ENCODE data around the gene ABCA2. TPM values are rescaled to one million over a fixed set of nuclear protein-coding genes. Genes with fewer than 3 reads are reported as not detected.
A peak's percentile ranks its signal among the peaks of the same experiment; 100 is the strongest.
"Not testable (repeated sequence)": the region's sequence is repeated elsewhere in the genome, so short reads cannot be mapped to it uniquely, and the experiment has no call there.

Gene ABCA2
- total RNA-seq, 4 donors from 2014 or later = 3.5 to 14.7 (median 7.6) TPM

DNA sequence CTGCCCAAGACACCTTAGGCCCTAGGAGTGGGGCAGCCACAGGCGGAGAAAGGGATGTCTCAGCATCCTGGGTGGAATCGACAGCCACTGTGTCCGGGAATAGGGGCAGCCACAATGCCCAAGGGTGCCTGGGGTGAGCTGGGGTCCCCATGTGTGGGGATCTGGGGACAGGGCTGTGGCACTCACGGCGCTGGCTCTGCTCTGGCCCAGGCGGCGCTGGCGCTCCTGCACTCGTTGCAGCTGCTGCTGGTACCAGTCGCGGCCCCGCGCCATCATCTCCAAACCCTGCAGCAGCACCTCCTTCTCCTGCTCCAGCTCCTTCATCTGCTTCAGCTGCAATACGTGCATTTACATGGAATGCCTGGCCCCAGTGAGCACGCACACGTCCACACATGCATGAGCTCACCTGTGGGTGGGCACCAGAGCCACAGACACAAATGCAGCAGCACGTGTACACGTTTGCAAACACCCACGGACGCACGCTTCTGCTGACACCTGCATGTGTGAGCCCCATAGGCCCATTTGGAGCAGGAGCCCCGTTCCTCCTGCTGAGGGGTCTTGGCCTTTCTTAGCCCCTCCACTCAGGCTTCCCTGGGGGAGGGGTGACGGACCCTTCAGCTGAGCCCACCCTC, 37.4 kb upstream of the ABCA2 start:
- Histone ChIP-seq H3K9me3 (no peaks in the 10 kb centered on the region), H3K4me1 (peaks cover 15 to 60% (median 21%) of the 10 kb centered on the region in 3 donors), H3K4me3 (no peak overlapping the region), H3K27me3 (peaks cover 0 to 23% (median 0%) of the 10 kb centered on the region in 4 donors), H3K27ac (no peak overlapping the region), H3K36me3 (no peaks in the 10 kb centered on the region)
- TF ChIP-seq, protein P1, sequence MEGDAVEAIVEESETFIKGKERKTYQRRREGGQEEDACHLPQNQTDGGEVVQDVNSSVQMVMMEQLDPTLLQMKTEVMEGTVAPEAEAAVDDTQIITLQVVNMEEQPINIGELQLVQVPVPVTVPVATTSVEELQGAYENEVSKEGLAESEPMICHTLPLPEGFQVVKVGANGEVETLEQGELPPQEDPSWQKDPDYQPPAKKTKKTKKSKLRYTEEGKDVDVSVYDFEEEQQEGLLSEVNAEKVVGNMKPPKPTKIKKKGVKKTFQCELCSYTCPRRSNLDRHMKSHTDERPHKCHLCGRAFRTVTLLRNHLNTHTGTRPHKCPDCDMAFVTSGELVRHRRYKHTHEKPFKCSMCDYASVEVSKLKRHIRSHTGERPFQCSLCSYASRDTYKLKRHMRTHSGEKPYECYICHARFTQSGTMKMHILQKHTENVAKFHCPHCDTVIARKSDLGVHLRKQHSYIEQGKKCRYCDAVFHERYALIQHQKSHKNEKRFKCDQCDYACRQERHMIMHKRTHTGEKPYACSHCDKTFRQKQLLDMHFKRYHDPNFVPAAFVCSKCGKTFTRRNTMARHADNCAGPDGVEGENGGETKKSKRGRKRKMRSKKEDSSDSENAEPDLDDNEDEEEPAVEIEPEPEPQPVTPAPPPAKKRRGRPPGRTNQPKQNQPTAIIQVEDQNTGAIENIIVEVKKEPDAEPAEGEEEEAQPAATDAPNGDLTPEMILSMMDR (IDR thresholded peaks at IDR 0.05) = no peak
- no peak for TF ChIP-seq POLR2A (IDR thresholded peaks at IDR 0.05)
- no peak for DNase-seq
- intact Hi-C loops (cut with DNase I) = no loop called here
- WGBS, 2 donors = 79 to 81% methylated on average over 4 to 13 of the region's 23 CpGs

DNA sequence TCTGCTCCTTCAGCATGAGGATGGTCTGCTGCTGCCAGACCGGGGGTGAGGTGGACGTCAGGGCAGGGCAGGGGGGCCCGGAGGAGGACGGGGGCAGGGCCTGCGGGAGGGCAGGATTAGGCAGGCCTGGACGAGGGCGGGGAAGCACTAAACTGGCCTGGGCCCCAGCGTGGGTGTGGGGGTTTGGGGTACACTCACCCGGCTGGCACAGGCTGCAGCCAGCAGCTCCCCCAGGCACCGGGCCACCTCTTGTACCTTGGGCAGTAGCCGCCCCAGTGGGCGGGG, 36.8 kb upstream of the ABCA2 start:
- intact Hi-C loops (cut with DNase I) = no loop called here
- Histone ChIP-seq H3K27ac (no peak overlapping the region), H3K9me3 (no peaks in the 10 kb centered on the region), H3K27me3 (peaks cover 0 to 21% (median 0%) of the 10 kb centered on the region in 4 donors), H3K4me1 (peaks cover 15 to 54% (median 17%) of the 10 kb centered on the region in 3 donors), H3K4me3 (no peak overlapping the region), H3K36me3 (no peaks in the 10 kb centered on the region)
- TF ChIP-seq, protein P1 (IDR thresholded peaks at IDR 0.05) = no peak
- TF ChIP-seq POLR2A (IDR thresholded peaks at IDR 0.05) = no peak
- no peak for DNase-seq
- WGBS, 2 donors = 60 to 90% methylated on average over 1 to 5 of the region's 12 CpGs

DNA sequence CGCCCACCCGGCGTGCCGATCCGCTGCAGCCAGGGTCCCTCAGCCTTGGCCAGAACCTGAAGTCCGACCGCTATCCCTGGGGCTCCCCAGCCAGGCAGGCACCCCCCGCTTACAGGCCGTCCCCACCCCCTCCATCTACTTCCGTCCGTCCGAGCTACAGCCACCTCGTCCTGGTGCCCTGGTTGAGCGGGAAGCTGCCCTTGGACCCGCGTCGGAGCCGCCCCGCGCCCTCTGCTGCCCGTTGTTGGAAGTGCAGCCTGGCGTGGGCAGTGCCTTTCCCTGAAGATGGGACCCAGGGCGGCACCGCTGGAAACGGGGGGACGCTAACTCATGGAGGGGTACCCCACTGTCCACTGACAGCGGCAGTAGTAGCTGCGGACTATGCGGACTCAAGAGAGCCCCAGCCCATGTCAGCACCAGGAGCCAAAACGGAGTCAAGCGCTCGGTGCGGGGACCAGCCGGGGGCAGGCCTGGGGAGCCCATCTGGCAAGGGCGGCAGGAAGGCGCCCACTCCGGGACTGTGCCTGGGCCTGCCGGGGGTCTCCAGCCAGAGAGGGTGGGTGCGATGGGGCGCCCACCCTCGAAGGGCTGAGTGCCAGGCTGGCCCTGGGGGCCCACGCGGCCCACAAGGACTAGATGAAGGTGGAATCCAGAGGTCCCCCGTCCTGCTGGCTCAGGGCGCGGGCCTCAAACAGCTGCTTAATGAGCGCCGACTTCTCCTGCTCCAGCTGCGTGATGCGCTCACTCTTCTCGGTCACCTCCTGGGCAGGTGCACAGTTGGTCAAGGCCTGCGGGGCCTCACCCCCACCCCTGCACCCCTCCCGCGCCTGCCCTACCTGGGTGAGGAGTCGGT, 36.2 kb upstream of the ABCA2 start:
- Histone ChIP-seq H3K9me3 (no peaks in the 10 kb centered on the region), H3K27ac (no peak overlapping the region), H3K36me3 (no peaks in the 10 kb centered on the region), H3K27me3 (peaks cover 0 to 15% (median 0%) of the 10 kb centered on the region in 4 donors), H3K4me1 (peaks cover 11 to 48% (median 11%) of the 10 kb centered on the region in 3 donors), H3K4me3 (no peak overlapping the region)
- TF ChIP-seq, protein P1 (IDR thresholded peaks at IDR 0.05) = peak; percentile 92 to 100 (median 96)
- no peak for TF ChIP-seq POLR2A (IDR thresholded peaks at IDR 0.05)
- no peak for DNase-seq
- WGBS, 2 donors = 52 to 60% methylated on average over 4 to 11 of the region's 55 CpGs
- intact Hi-C loops (cut with DNase I) = no loop called here

DNA sequence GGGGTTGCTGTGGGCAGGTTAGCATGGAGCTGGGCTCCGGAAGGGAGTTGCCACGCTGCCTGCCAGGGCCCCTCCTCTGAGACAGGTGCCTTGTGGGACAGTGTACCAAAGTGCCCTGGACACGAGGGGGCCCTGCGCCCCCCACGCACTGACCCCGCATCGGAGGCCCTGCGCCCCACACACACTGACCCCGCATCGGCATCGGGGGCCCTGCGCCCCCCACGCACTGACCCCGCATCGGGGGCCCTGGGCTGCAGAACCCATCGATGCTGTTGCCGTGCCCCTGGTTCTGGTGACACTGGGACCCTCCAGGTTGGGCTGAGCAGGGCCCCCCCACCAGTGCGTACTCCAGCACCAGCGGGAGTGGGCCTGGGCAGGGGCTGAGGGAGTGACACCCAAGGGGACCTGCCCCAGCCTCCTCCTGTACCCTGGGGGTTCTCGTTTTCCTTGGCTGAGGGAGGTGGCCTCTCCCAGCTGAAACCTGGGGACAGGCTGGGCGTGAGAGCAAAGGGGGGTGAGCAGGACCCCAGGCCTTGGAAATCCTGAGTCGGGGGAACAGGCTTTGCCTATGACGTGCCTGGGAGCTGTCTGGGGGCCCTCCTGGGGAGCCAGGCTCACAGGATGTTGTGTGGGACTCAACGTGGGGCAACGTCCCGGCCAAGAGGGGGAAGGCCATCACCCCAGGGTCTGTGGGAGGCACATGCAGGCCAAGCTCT, 35.4 kb upstream of the ABCA2 start:
- DNase-seq = no peak
- intact Hi-C loops (cut with DNase I) = no loop called here
- H3K4me3 ChIP-seq = no peak overlapping the region
- H3K27me3 ChIP-seq = peaks cover 0 to 7% (median 0%) of the 10 kb centered on the region in 4 donors
- WGBS, 2 donors = 40 to 81% methylated on average over 2 to 3 of the region's 26 CpGs
- H3K36me3 ChIP-seq = no peaks in the 10 kb centered on the region
- no peak for TF ChIP-seq POLR2A (IDR thresholded peaks at IDR 0.05)
- TF ChIP-seq, protein P1 (IDR thresholded peaks at IDR 0.05) = no peak
- H3K4me1 ChIP-seq = peaks cover 6 to 40% (median 10%) of the 10 kb centered on the region in 3 donors
- no peak overlapping the region for H3K27ac ChIP-seq
- H3K9me3 ChIP-seq = no peaks in the 10 kb centered on the region

DNA sequence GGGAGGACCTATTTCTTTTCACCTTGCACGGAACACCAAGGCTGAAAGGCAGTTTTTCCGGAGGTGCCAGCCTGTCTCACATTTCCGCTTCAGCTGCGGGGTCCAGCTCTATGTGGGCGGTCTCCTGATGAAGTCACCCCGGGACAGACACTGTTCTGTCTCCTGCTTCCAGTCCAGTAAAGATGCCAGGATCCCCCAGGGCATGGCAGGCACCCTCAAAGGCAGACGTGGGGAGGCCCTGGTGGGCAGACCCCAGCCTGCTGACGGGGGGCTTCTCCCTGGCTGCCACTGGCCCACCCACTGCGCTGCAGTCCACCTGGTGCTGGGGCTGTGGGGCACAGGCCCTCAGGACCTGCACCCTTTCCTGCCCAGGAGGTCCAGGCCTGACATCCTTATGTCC, 34.8 kb upstream of the ABCA2 start:
- H3K36me3 ChIP-seq; H3K9me3 ChIP-seq; H3K27ac ChIP-seq; H3K27me3 ChIP-seq; DNase-seq; intact Hi-C loops (cut with DNase I); H3K4me3 ChIP-seq: not testable (repeated sequence)
- no CpG with 5 or more reads among the region's 9 CpGs for WGBS, 2 donors
- peaks cover under 1 to 37% (median 4%) of the 10 kb centered on the region in 3 donors for H3K4me1 ChIP-seq

All from esophagus squamous epithelium (tissue), 5 donors.